Stimulated activated CD4-positive, alpha-beta T cell treated with anti-CD3 and anti-CD28 coated beads, Interleukin-2, amount 100 ng/mL, for 24 hours (primary cell): ENCODE data around the gene DSG2.

Source experiments
- DNase-seq, 2 donors: peaks; one replicate each; pipeline ENCODE4 v3.0.0-alpha.2; 2020

The DSG2 gene

GRCh38 chr18:31558567-31558966 is 60.6 kb downstream of the DSG2 start:
- DNase-seq = no peak

- DNase-seq = no peak
Observed at GRCh38 chr18:31562726-31563125, 64.7 kb downstream of the DSG2 start.

- DNase-seq = no peak
Observed at GRCh38 chr18:31563778-31564177, 65.8 kb downstream of the DSG2 start.

- DNase-seq = no peak
Observed at GRCh38 chr18:31565345-31565744, 67.4 kb downstream of the DSG2 start.

GRCh38 chr18:31565782-31566512 is 68.0 kb downstream of the DSG2 start:
- no peak for DNase-seq

GRCh38 chr18:31566576-31567306 is 68.8 kb downstream of the DSG2 start:
- no peak for DNase-seq

- no peak for DNase-seq
Observed at GRCh38 chr18:31572368-31572767, 74.4 kb downstream of the DSG2 start.

GRCh38 chr18:31573051-31573450 is 75.1 kb downstream of the DSG2 start:
- no peak for DNase-seq

- DNase-seq = no peak
Observed at GRCh38 chr18:31574359-31574758, 76.4 kb downstream of the DSG2 start.

- DNase-seq = no peak
Observed at GRCh38 chr18:31575515-31576257, 77.7 kb downstream of the DSG2 start.

GRCh38 chr18:31576670-31577069 is 78.7 kb downstream of the DSG2 start:
- DNase-seq = no peak

- DNase-seq = no peak
Observed at GRCh38 chr18:31577195-31577594, 79.2 kb downstream of the DSG2 start.

GRCh38 chr18:31578126-31578525 is 80.1 kb downstream of the DSG2 start:
- no peak for DNase-seq

- no peak for DNase-seq
Observed at GRCh38 chr18:31579375-31579774, 81.4 kb downstream of the DSG2 start.

GRCh38 chr18:31581498-31582197 is 83.7 kb downstream of the DSG2 start:
- DNase-seq = no peak

GRCh38 chr18:31583185-31583854 is 85.3 kb downstream of the DSG2 start:
- no peak for DNase-seq

- no peak for DNase-seq
Observed at GRCh38 chr18:31585991-31586390, 88.0 kb downstream of the DSG2 start.

GRCh38 chr18:31586616-31587015 is 88.6 kb downstream of the DSG2 start:
- no peak for DNase-seq

GRCh38 chr18:31587529-31587928 is 89.6 kb downstream of the DSG2 start:
- no peak for DNase-seq

GRCh38 chr18:31590570-31590969 is 92.6 kb downstream of the DSG2 start:
- DNase-seq = no peak

GRCh38 chr18:31591113-31591512 is 93.1 kb downstream of the DSG2 start:
- no peak for DNase-seq

- DNase-seq = no peak
Observed at GRCh38 chr18:31591628-31592027, 93.7 kb downstream of the DSG2 start, which contains the start of gene TTR. Gene TTR, plus strand, starts transcription at chr18:31591877. Its CDS starts 26 bp downstream, at chr18:31591903.
